ENCODE results near the gene ARR3. TPM values are rescaled to one million over a fixed set of nuclear protein-coding genes. Genes with fewer than 3 reads are reported as not detected.

Gene ARR3
- not detected in 2 replicates for total RNA-seq

DNA sequence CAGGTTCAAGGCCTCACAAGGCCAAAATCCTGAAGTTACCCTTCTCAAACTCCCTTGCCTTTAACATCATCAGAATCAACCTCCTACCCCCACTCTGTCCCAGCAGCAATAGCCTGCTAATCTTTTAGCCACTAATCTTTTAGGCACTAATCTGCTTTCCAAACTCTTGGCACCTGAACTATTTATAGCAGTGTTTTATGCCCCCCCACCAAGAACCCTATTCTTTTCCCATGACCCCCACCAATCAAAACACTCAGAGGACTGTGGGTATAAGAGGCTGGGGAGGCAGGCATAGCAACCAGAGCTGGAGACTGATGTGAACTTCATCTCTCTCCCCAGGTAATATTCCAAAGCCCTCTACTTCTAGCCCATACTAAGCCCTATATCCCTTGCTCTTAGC lies at the start of gene ARR3:
ARR3 (plus strand) TSS at position 301 of the 400 bp plus-strand sequence. CDS start 1,052 bp downstream, outside the sequence.

DNA sequence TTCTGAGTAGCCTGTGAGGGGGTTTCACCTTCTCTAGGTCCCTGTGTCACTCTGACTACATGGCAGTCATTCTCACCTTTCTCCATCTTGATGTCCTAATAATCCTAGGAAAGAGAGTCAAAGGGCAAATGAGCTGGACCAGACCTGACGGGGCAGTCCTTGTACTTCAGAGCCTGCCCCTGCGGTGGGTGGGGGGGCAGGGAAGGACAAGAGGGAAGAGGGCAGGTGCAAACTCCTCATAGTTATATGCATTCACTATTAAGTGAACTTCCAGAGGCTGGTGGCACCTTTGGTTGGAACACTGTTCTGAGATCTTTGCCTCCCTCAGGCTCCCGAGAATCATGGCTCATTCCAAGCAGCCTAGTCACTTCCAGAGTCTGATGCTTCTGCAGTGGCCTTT lies 33.8 kb upstream of the ARR3 start, which contains the start of gene AWAT1:
AWAT1 (plus strand) TSS at position 301 of the 400 bp plus-strand sequence; CDS start at position 342, 41 bp downstream.

DNA sequence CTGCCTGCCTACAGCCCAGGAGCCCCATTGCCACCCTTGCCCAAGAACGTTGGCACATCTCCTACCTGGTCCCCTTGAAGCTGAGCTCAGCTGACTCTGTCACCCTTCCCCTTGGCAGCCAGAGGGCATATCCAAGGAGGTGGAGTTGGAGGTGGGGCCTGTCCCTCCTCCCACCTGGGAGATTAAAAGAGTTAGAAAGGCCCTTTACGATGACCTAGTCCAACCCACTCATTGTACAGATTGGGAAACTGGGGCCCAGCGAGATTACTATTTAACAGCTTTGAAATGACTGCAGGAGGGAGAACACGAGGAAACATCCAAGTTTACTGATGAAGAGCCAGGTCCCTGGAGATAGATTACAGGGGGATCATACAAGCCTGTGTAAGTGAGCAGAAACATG lies 8.0 kb upstream of the ARR3 start, which contains the start of gene P2RY4:
P2RY4 (minus strand) TSS at position 101 of the 400 bp plus-strand sequence. CDS start 580 bp downstream, outside the sequence.

DNA sequence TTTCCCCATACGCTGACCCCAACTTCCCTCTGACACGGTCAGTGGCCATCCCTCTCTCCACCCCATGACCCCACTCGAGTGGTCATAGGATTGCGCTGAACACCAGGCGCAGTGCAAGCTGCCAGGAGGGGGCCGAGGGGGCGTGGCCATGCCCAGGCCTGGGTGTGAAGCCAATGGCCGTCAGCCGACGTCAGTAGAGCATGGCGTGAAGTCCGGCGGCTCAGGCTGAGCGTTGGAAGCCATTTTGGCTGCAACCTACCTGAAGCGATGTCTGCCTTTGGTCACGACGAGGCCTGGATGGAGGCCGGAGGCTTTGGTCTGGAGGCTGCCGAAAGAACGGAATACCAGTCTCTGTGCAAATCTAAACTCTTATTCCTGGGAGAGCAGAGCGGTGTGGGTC lies 13.8 kb downstream of the ARR3 start, which contains the start of gene RAB41:
RAB41 (plus strand) TSS at position 222 of the 400 bp plus-strand sequence; CDS start at position 268, 46 bp downstream.

DNA sequence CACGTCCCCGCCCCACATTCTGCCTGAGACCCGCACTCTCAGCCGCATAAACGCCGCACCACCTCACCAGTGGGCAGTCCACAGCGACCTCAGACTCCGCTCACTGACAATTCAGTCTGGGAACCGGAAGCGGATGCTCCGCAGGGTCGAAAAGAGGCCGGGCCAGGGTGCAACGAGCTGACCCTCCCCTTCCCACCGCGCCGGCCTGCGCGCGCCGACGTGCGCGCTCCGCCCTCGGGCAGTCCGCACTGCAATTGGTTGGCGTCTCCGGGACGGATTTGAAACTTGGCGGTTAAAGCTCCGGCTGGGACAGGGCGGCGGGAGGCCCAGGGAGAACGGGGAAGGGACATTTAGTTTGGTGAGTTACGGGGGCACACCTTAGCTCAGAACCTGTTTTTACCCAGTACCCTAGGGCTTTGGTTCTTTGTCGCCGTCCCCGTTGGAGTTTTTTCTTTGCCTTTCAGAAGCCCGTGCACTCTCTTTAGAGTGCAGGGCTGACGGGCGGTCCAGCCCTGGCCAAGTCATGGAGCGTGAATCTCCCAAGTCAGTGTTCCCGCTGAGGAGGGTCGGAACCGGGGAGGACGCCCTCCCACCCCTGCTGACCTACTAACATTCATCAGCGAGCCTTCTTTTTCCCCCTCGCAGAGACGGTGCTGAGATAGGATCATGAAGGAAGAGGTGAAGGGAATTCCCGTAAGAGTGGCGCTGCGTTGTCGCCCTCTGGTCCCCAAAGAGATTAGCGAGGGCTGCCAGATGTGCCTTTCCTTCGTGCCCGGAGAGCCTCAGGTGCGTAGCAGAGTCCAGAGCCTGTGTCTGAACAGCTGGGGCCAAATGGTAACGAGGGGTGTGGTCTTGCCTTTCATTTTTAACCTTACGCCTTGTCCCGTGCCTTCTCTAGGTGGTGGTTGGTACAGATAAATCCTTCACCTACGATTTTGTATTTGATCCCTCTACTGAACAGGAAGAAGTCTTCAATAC lies 21.9 kb downstream of the ARR3 start, which contains the start of the genes KIF4A and PDZD11:
KIF4A (plus strand) TSS at position 312 of the 978 bp plus-strand sequence; CDS start at position 667, 355 bp downstream.
PDZD11 (minus strand) TSS at position 135 of the 978 bp plus-strand sequence. CDS start 586 bp downstream, outside the sequence.

Small RNA genes within 50 kb of the gene (small RNA-seq; reads per million reads assigned to genes)
- gene RNA5SP507, result not detected

Other genes starting within 250 kb of the ARR3 start
- gene AWAT2, start 218.4 kb upstream of the ARR3 start, total RNA-seq, result not detected in 2 replicates
- not detected in 2 replicates for gene OTUD6A, start 205.9 kb upstream of the ARR3 start, total RNA-seq
- gene IGBP1, start 134.9 kb upstream of the ARR3 start, total RNA-seq, result 60.4 and 62.6 TPM in 2 replicates
- gene DGAT2L6, start 90.9 kb upstream of the ARR3 start, total RNA-seq, result not detected in 2 replicates
- not detected in 2 replicates for gene AWAT1, start 33.7 kb upstream of the ARR3 start, total RNA-seq
- gene P2RY4, start 8.1 kb upstream of the ARR3 start, total RNA-seq, result 0.32 TPM in 1 of 2 replicates, not detected in the other
- gene RAB41, start 13.8 kb downstream of the ARR3 start, total RNA-seq, result not detected in 2 replicates
- 46.4 and 50.6 TPM in 2 replicates for gene PDZD11, start 21.6 kb downstream of the ARR3 start, total RNA-seq
- 1.5 and 2.3 TPM in 2 replicates for gene KIF4A, start 21.8 kb downstream of the ARR3 start, total RNA-seq
- gene GDPD2, start 155.0 kb downstream of the ARR3 start, total RNA-seq, result 0.16 TPM in 1 of 2 replicates, not detected in the other
- gene DLG3, start 176.5 kb downstream of the ARR3 start, total RNA-seq, result 12.0 and 14.4 TPM in 2 replicates

Data from hair follicle dermal papilla cell (primary cell).